OCI-LY7 (cell line): Measurements from ENCODE around the gene CD59. TPM values are rescaled to one million over a fixed set of nuclear protein-coding genes. Genes with fewer than 3 reads are reported as not detected.

Experiments used
- BruUV-seq: library from RNA; stranded (reverse); fragments of 400-500 nt; replicated peaks from 2 replicates; lab custom pipeline; 2021; lab: Mats Ljungman, UMichigan
- CTCF ChIA-PET: fragments of 300-600 bp; sonication (Branson Sonifier 250); formaldehyde crosslinking; loops from one replicate; lab custom pipeline; 2022; ENCODE audit warnings: antibody characterized with exemption; ENCODE audit not compliant: unreplicated experiment; lab: Charles Lee
- POLR2A ChIA-PET: fragments of 300-600 bp; sonication (Branson Sonifier 250); formaldehyde crosslinking; loops from one replicate; lab custom pipeline; 2022; ENCODE audit warnings: antibody characterized with exemption; lab: Charles Lee
- DNase-seq: peaks from one replicate; pipeline ENCODE4 v3.0.0-alpha.2; 2015; ENCODE audit warnings: low spot score
- H2AFZ ChIP-seq: fragments of 200-600 bp; sonication (generic), shearing (Covaris generic); 2 replicates; pipeline ENCODE4 v1.6.1; 2014; ENCODE audit warnings: mild to moderate bottlenecking, antibody characterized with exemption, low read length, moderate library complexity
- H3K27ac ChIP-seq: fragments of 200-600 bp; sonication (generic); 2 replicates; pipeline ENCODE4 v1.5.1; 2014; ENCODE audit warnings: mixed run types, low read depth, mild to moderate bottlenecking, moderate library complexity, low read length, inconsistent platforms; ENCODE audit not compliant: poor library complexity, severe bottlenecking
- H3K36me3 ChIP-seq: fragments of 200-600 bp; sonication (generic); 2 replicates; pipeline ENCODE4 v1.6.1; 2014; ENCODE audit warnings: mild to moderate bottlenecking, antibody characterized with exemption, low read length, moderate library complexity, mixed read lengths; ENCODE audit not compliant: insufficient read depth
- H3K4me1 ChIP-seq: fragments of 200-600 bp; sonication (generic); 2 replicates; pipeline ENCODE4 v1.5.1; 2014; ENCODE audit warnings: mild to moderate bottlenecking, low read length; ENCODE audit not compliant: insufficient read depth, poor library complexity, severe bottlenecking
- H3K4me2 ChIP-seq: fragments of 200-600 bp; sonication (generic); 2 replicates; pipeline ENCODE4 v1.6.1; 2014; ENCODE audit warnings: mild to moderate bottlenecking, low read length
- H3K4me3 ChIP-seq: fragments of 200-600 bp; sonication (generic); 2 replicates; pipeline ENCODE4 v1.5.1; 2014; ENCODE audit warnings: mild to moderate bottlenecking, low read depth, low read length; ENCODE audit not compliant: poor library complexity, severe bottlenecking
- H3K79me2 ChIP-seq: fragments of 200-600 bp; sonication (generic); 2 replicates; pipeline ENCODE4 v1.6.1; 2016; ENCODE audit warnings: low read depth, mild to moderate bottlenecking, low read length, moderate library complexity, mixed read lengths; ENCODE audit not compliant: insufficient read depth
- H3K9me2 ChIP-seq: fragments of 200-600 bp; sonication (generic); 2 replicates; pipeline ENCODE4 v1.6.1; 2016; ENCODE audit warnings: mild to moderate bottlenecking, low read length, mixed read lengths; ENCODE audit not compliant: insufficient read depth
- H3K9me3 ChIP-seq: fragments of 200-600 bp; sonication (generic); 2 replicates; pipeline ENCODE4 v1.6.1; 2014; ENCODE audit warnings: mild to moderate bottlenecking, mixed run types, low read length, mixed read lengths
- H4K20me1 ChIP-seq: fragments of 200-600 bp; sonication (generic); 2 replicates; pipeline ENCODE4 v1.6.1; 2014; ENCODE audit warnings: mild to moderate bottlenecking, antibody characterized with exemption, low read length, moderate library complexity, mixed read lengths; ENCODE audit not compliant: insufficient read depth
- CTCF ChIP-seq: fragments of 200-600 bp; sonication (generic); conservative IDR thresholded peaks from 2 replicates; pipeline ENCODE4 v1.5.1; 2014; ENCODE audit warnings: mild to moderate bottlenecking, antibody characterized with exemption, low read length, moderate library complexity, mixed read lengths
- EZH2phosphoT487 ChIP-seq: fragments of 200-600 bp; sonication (generic); IDR thresholded peaks from 2 replicates; pipeline ENCODE4 v1.6.1; 2018; ENCODE audit warnings: low read depth, borderline replicate concordance, mild to moderate bottlenecking, mixed run types, antibody characterized with exemption, low read length, moderate library complexity, mixed read lengths
- intact Hi-C: fragments of 100-400 bp; cut with micrococcal nuclease; formaldehyde crosslinking; loops from one replicate; pipeline ENCODE4 v1.10.0; 2022; ENCODE audit not compliant: unreplicated experiment
- total RNA-seq, 2 experiments: library from RNA; depleted of rRNA in 1 of 2; stranded (reverse); fragments of >200 nt in 1 of 2; shearing (Covaris generic) in 1 of 2; gene quantifications; 2 replicates each; pipeline ENCODE4 v1.2.3, GENCODE V29; 2014 to 2022

Gene CD59
- total RNA-seq, 2 experiments from 2014 or later, result 20.2 to 35.5 TPM

DNA sequence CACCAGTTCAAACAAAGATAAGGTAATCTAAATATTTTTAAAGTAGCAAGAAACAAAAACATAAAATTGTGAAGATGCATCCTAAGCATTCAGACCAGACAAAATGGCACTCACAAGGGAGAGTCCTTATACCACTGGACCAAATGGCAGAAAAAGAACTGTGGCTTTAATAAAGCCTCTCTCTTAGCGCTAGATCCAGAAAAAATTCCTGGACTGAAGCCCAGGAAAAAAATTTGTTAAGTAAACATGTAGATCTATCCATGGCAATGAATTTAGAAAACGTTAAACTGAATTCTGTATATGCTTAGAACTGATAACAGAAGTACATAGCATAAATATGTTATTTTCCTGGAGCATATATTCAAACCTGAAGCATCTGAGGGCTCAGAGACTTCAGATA is 11.8 kb upstream of the CD59 start:
- intact Hi-C loops, result no loop called here
- ChIA-PET POLR2A (no interaction called here), CTCF (no interaction called here)
- H3K9me2 ChIP-seq, result no peaks in the 10 kb centered on the region
- peaks cover 1% of the 10 kb centered on the region for H3K4me1 ChIP-seq
- TF ChIP-seq EZH2phosphoT487 (no peak), CTCF (no peak)
- no TSS peak for BruUV-seq
- H3K9me3 ChIP-seq, result no peaks in the 10 kb centered on the region
- H3K27ac ChIP-seq, result no peak overlapping the region
- no peak overlapping the region for H3K4me2 ChIP-seq
- no peaks in the 10 kb centered on the region for H3K79me2 ChIP-seq
- no peaks in the 10 kb centered on the region for H3K36me3 ChIP-seq
- DNase-seq, result no peak
- no peaks in the 10 kb centered on the region for H4K20me1 ChIP-seq
- no peak overlapping the region for H3K4me3 ChIP-seq
- H2AFZ ChIP-seq, result no peak overlapping the region

GRCh38 chr11:33743291-33743690 is 7.1 kb upstream of the CD59 start:
- intact Hi-C loops, result loop anchor here (2.0 kb wide), 1 partner anchor 380 kb away; no protein-coding TSS in a partner anchor
- H2AFZ ChIP-seq, result no peak overlapping the region
- BruUV-seq, result no TSS peak
- no peaks in the 10 kb centered on the region for H3K4me1 ChIP-seq
- no peaks in the 10 kb centered on the region for H3K9me2 ChIP-seq
- CTCF ChIA-PET, result interaction anchor here (1.5 kb wide), 1 partner anchor 27 kb away, joined by 20 read pairs; no protein-coding TSS in a partner anchor
- no peak overlapping the region for H3K4me2 ChIP-seq
- TF ChIP-seq EZH2phosphoT487 (no peak), CTCF (no peak)
- H3K79me2 ChIP-seq, result no peaks in the 10 kb centered on the region
- H3K4me3 ChIP-seq, result no peak overlapping the region
- POLR2A ChIA-PET, result interaction anchor here (1.0 to 1.5 kb wide), 4 partner anchors 33 to 635 kb away, joined by 3 to 4 read pairs (median 4); no protein-coding TSS in a partner anchor
- no peaks in the 10 kb centered on the region for H3K9me3 ChIP-seq
- H3K27ac ChIP-seq, result no peak overlapping the region
- no peak for DNase-seq
- H4K20me1 ChIP-seq, result no peaks in the 10 kb centered on the region
- H3K36me3 ChIP-seq, result no peaks in the 10 kb centered on the region

GRCh38 chr11:33742249-33742851 is 6.1 kb upstream of the CD59 start:
- no peaks in the 10 kb centered on the region for H3K79me2 ChIP-seq
- H4K20me1 ChIP-seq, result no peaks in the 10 kb centered on the region
- H3K4me3 ChIP-seq, result no peak overlapping the region
- no peak for TF ChIP-seq EZH2phosphoT487
- peak; percentile 88 for TF ChIP-seq CTCF
- H3K27ac ChIP-seq, result no peak overlapping the region
- no peaks in the 10 kb centered on the region for H3K9me2 ChIP-seq
- H3K9me3 ChIP-seq, result no peaks in the 10 kb centered on the region
- POLR2A ChIA-PET, result interaction anchor here (0.5 to 1.7 kb wide), 15 partner anchors 15 to 634 kb away, joined by 3 to 5 read pairs (median 3); no protein-coding TSS in a partner anchor
- peak; percentile 36 for DNase-seq
- no peaks in the 10 kb centered on the region for H3K36me3 ChIP-seq
- CTCF ChIA-PET, result interaction anchor here (0.7 to 1.6 kb wide), 7 partner anchors 18 to 577 kb away, joined by 3 to 20 read pairs (median 4); partner anchors contain the start of gene C11orf91
- no TSS peak for BruUV-seq
- H2AFZ ChIP-seq, result no peak overlapping the region
- intact Hi-C loops, result loop anchor here (2.0 kb wide), 1 partner anchor 380 kb away; no protein-coding TSS in a partner anchor
- no peak overlapping the region for H3K4me2 ChIP-seq
- H3K4me1 ChIP-seq, result no peaks in the 10 kb centered on the region
